H1 (cell line): ENCODE measurements around the gene LTF. TPM values are rescaled to one million over a fixed set of nuclear protein-coding genes. Genes with fewer than 3 reads are reported as not detected.

Source experiments
- CTCF ChIA-PET: fragments of 300-600 bp; sonication (Branson Sonifier 250); formaldehyde crosslinking; loops from one replicate; lab custom pipeline; 2021; ENCODE audit not compliant: partially characterized antibody; lab: Charles Lee
- POLR2A ChIA-PET: fragments of 300-600 bp; sonication (Branson Sonifier 250); formaldehyde crosslinking; loops from one replicate; lab custom pipeline; 2021; ENCODE audit warnings: inconsistent platforms; ENCODE audit not compliant: partially characterized antibody; lab: Charles Lee
- DNase-seq, 2 experiments: peaks; one replicate each; pipeline versions ENCODE4 v3.0.0 to v3.0.0-alpha.2; 2010 to 2022; ENCODE audit warnings: low spot score in 2 of 2, low read depth in 1 of 2, mixed read lengths in 1 of 2
- FAIRE-seq: peaks from 2 replicates; lab custom pipeline; 2011; peaks lifted over from hg19 to GRCh38; lab: Jason Lieb, UNC
- H2AFZ ChIP-seq: 2 replicates; pipeline ENCODE4 v1.8.1; 2012; ENCODE audit warnings: low read length, inconsistent platforms
- H2AK5ac ChIP-seq: 2 replicates; pipeline ENCODE4 v1.6.1; 2013; ENCODE audit warnings: low read depth, low read length
- H2BK120ac ChIP-seq: replicated peaks from 2 replicates; pipeline ENCODE3; 2013; ENCODE audit warnings: low read depth, low read length, inconsistent platforms
- H2BK12ac ChIP-seq: 2 replicates; pipeline ENCODE4 v1.6.1; 2013; ENCODE audit warnings: low read depth, low read length
- H2BK15ac ChIP-seq: 2 replicates; pipeline ENCODE4 v1.6.1; 2013; ENCODE audit warnings: low read length
- H2BK20ac ChIP-seq: 2 replicates; pipeline ENCODE4 v1.6.1; 2013; ENCODE audit warnings: low read length
- H2BK5ac ChIP-seq: 2 replicates; pipeline ENCODE4 v1.6.1; 2013; ENCODE audit warnings: low read depth, low read length
- H3K14ac ChIP-seq: 2 replicates; pipeline ENCODE4 v1.6.1; 2013; ENCODE audit warnings: inconsistent platforms; ENCODE audit not compliant: insufficient read length
- H3K18ac ChIP-seq: 2 replicates; pipeline ENCODE4 v1.6.1; 2013; ENCODE audit warnings: low read length; ENCODE audit errors: extremely low read depth
- H3K23ac ChIP-seq: 2 replicates; pipeline ENCODE4 v1.6.1; 2013; ENCODE audit warnings: inconsistent platforms; ENCODE audit not compliant: insufficient read length
- H3K23me2 ChIP-seq: 2 replicates; pipeline ENCODE4 v1.6.1; 2013; ENCODE audit warnings: low read depth, low read length
- H3K27ac ChIP-seq: 2 replicates; pipeline ENCODE4 v1.6.1; 2011; ENCODE audit warnings: low read depth, low read length, inconsistent platforms
- H3K27me3 ChIP-seq, 4 experiments: replicated peaks in 1 of 4; 1 replicate in 1 of 4; 2 replicates in 3 of 4; pipeline versions ENCODE4 v1.6.1 to v1.8.1; 2011 to 2013; ENCODE audit warnings: low read length in 3 of 4, mild to moderate bottlenecking in 3 of 4, inconsistent platforms in 2 of 4, mixed read lengths in 2 of 4, moderate library complexity in 1 of 4; ENCODE audit not compliant: control insufficient read depth in 3 of 4, insufficient read depth in 3 of 4; ENCODE audit errors: extremely low read depth in 1 of 4
- H3K36me3 ChIP-seq, 4 experiments: 2 replicates each; pipeline versions ENCODE4 v1.6.1 to v1.8.1; 2011 to 2013; ENCODE audit warnings: mild to moderate bottlenecking in 4 of 4, low read length in 3 of 4, moderate library complexity in 2 of 4, control low read depth in 1 of 4, inconsistent platforms in 1 of 4; ENCODE audit not compliant: insufficient read depth in 4 of 4, control insufficient read depth in 2 of 4
- H3K4ac ChIP-seq: replicated peaks from 2 replicates; pipeline ENCODE3; 2013; ENCODE audit warnings: low read length, low read depth, mixed read lengths, inconsistent platforms; ENCODE audit not compliant: insufficient read length
- H3K4me1 ChIP-seq, 4 experiments: replicated peaks in 1 of 4; 1 replicate in 1 of 4; 2 replicates in 3 of 4; pipeline versions ENCODE4 v1.6.1 to v1.8.1; 2011 to 2013; ENCODE audit warnings: low read length in 3 of 4, inconsistent platforms in 2 of 4, mixed read lengths in 1 of 4; ENCODE audit not compliant: insufficient read depth in 4 of 4, control insufficient read depth in 3 of 4
- H3K4me2 ChIP-seq, 2 experiments: 2 replicates each; pipeline versions ENCODE4 v1.6.1 to v1.8.1; 2011 to 2013; ENCODE audit warnings: low read depth in 2 of 2, low read length in 2 of 2, control low read depth in 1 of 2, inconsistent platforms in 1 of 2, mild to moderate bottlenecking in 1 of 2; ENCODE audit not compliant: insufficient read depth in 1 of 2
- H3K4me3 ChIP-seq, 4 experiments: fragments of 200-600, 300-600 bp in 1 of 4; sonication (generic), shearing (Covaris generic), sonication (Bioruptor Twin) in 1 of 4; 2 replicates each; pipeline versions ENCODE4 v1.5.1 to v1.8.1; 2011 to 2016; ENCODE audit warnings: low read length in 4 of 4, low read depth in 3 of 4, control low read depth in 2 of 4, inconsistent platforms in 2 of 4, mild to moderate bottlenecking in 2 of 4, mixed read lengths in 1 of 4, moderate library complexity in 1 of 4; ENCODE audit not compliant: insufficient read depth in 2 of 4; ENCODE audit errors: extremely low read depth in 1 of 4
- H3K56ac ChIP-seq: replicated peaks from 2 replicates; pipeline ENCODE3; 2013; ENCODE audit warnings: low read depth, mild to moderate bottlenecking, mixed read lengths, low read length, inconsistent platforms; ENCODE audit not compliant: insufficient read length
- H3K79me1 ChIP-seq: 2 replicates; pipeline ENCODE4 v1.6.1; 2013; ENCODE audit warnings: low read depth, low read length, control low read depth
- H3K79me2 ChIP-seq, 2 experiments: 2 replicates each; pipeline versions ENCODE4 v1.6.1 to v1.8.1; 2012 to 2013; ENCODE audit warnings: low read length in 2 of 2, mild to moderate bottlenecking in 2 of 2, inconsistent platforms in 1 of 2; ENCODE audit not compliant: insufficient read depth in 2 of 2, control insufficient read depth in 1 of 2
- H3K9ac ChIP-seq, 4 experiments: replicated peaks in 1 of 4; 1 replicate in 1 of 4; 2 replicates in 3 of 4; pipeline versions ENCODE4 v1.6.1 to v1.8.1; 2011 to 2013; ENCODE audit warnings: low read depth in 3 of 4, low read length in 3 of 4, control low read depth in 2 of 4, mild to moderate bottlenecking in 2 of 4, moderate library complexity in 2 of 4, inconsistent platforms in 1 of 4; ENCODE audit errors: extremely low read depth in 1 of 4
- H3K9me3 ChIP-seq, 2 experiments: 2 replicates each; pipeline versions ENCODE4 v1.6.1 to v1.8.1; 2012 to 2013; ENCODE audit warnings: mild to moderate bottlenecking in 2 of 2, moderate library complexity in 2 of 2, control low read depth in 1 of 2, inconsistent platforms in 1 of 2, low read depth in 1 of 2, low read length in 1 of 2, mixed read lengths in 1 of 2; ENCODE audit not compliant: insufficient read depth in 2 of 2
- H4K20me1 ChIP-seq, 2 experiments: replicated peaks in 1 of 2; 2 replicates each; pipeline versions ENCODE3 to v1.8.1; 2011 to 2013; ENCODE audit warnings: inconsistent platforms in 2 of 2, low read length in 2 of 2, mild to moderate bottlenecking in 1 of 2; ENCODE audit not compliant: insufficient read depth in 2 of 2, control insufficient read depth in 1 of 2
- H4K5ac ChIP-seq: 2 replicates; pipeline ENCODE4 v1.6.1; 2013; ENCODE audit warnings: low read length, low read depth, mixed read lengths, inconsistent platforms; ENCODE audit not compliant: insufficient read length
- H4K8ac ChIP-seq: 2 replicates; pipeline ENCODE4 v1.8.0; 2013; ENCODE audit warnings: mild to moderate bottlenecking, moderate library complexity, low read length, inconsistent platforms; ENCODE audit not compliant: insufficient read depth; ENCODE audit errors: extremely low read depth
- H4K91ac ChIP-seq: replicated peaks from 2 replicates; pipeline ENCODE3; 2013; ENCODE audit warnings: low read length, mixed read lengths, inconsistent platforms; ENCODE audit not compliant: insufficient read length
- ATF2 ChIP-seq: IDR thresholded peaks from 2 replicates; pipeline ENCODE4 v1.6.1; 2012; ENCODE audit warnings: low read length, inconsistent platforms
- BCL11A ChIP-seq, 2 experiments: IDR thresholded peaks; one replicate each; pipeline ENCODE4 v1.6.1; 2011; ENCODE audit warnings: low read depth in 2 of 2, low read length in 2 of 2, mild to moderate bottlenecking in 2 of 2
- CBX5 ChIP-seq: fragments of 300-800, 300-1000 bp; sonication (generic); IDR thresholded peaks from 2 replicates; pipeline ENCODE4 v1.7.1; 2016; ENCODE audit warnings: antibody characterized with exemption, low read length, low read depth
- E2F6 ChIP-seq: IDR thresholded peaks from 2 replicates; pipeline ENCODE4 v1.6.1; 2012; ENCODE audit warnings: inconsistent platforms
- JUN ChIP-seq: IDR thresholded peaks from 2 replicates; pipeline ENCODE4 v1.6.1; 2011; ENCODE audit warnings: low read depth, mild to moderate bottlenecking, improper control_type of control experiment, low read length
- JUND ChIP-seq: IDR thresholded peaks from 2 replicates; pipeline ENCODE4 v1.6.1; 2011; ENCODE audit warnings: mild to moderate bottlenecking, improper control_type of control experiment, low read length
- KDM1A ChIP-seq: fragments of 200-600, 300-600 bp; sonication (generic); IDR thresholded peaks from 2 replicates; pipeline ENCODE4 v1.7.1; 2016; ENCODE audit warnings: mild to moderate bottlenecking, low read length, borderline replicate concordance
- KDM4A ChIP-seq: IDR thresholded peaks from one replicate; pipeline ENCODE4 v1.7.1; 2012; ENCODE audit warnings: low read depth, mild to moderate bottlenecking, moderate library complexity, low read length, inconsistent platforms; ENCODE audit not compliant: severe bottlenecking
- SIRT6 ChIP-seq: IDR thresholded peaks from one replicate; pipeline ENCODE4 v1.7.1; 2012; ENCODE audit warnings: low read length, inconsistent platforms
- TBP ChIP-seq: IDR thresholded peaks from 2 replicates; pipeline ENCODE4 v1.6.1; 2011; ENCODE audit warnings: low read depth, low read length, improper control_type of control experiment
- TCF12 ChIP-seq: IDR thresholded peaks from 2 replicates; pipeline ENCODE4 v1.6.1; 2011; ENCODE audit warnings: low read depth, mild to moderate bottlenecking, low read length
- WGBS, 2 experiments: shearing (Covaris generic) in 1 of 2; methylation state at CpG; one replicate each; pipeline versions ENCODE4 v1.1.6 to v1.1.7; 2013 to 2015; ENCODE audit warnings: low lambda C conversion rate in 2 of 2, mixed read lengths in 2 of 2, inconsistent platforms in 1 of 2, low coverage in 1 of 2, missing lambda C conversion rate in 1 of 2; ENCODE audit not compliant: insufficient replicate concordance in 2 of 2, insufficient coverage in 1 of 2, insufficient read length in 1 of 2; ENCODE audit errors: extremely low coverage in 1 of 2, missing lambda C conversion rate in 1 of 2; 5-methylcytosine and 5-hydroxymethylcytosine counted together
- polyA plus RNA-seq, 7 experiments: library from polyadenylated mRNA; depleted of rRNA in 3 of 7; stranded (reverse) in 5 of 7; unstranded in 2 of 7; fragments of >200 nt in 5 of 7; fragments of 200-250 nt in 2 of 7; gene quantifications; 1 replicate in 5 of 7; 2 replicates in 1 of 7; 4 replicates in 1 of 7; pipeline versions ENCODE4 v1.2.1 to v1.2.3, GENCODE V29; 2011 to 2013; ENCODE audit warnings: missing spikeins in 2 of 7, mixed read lengths in 2 of 7
- total RNA-seq: library from RNA; stranded (reverse); fragmentation: NEBNext Ultra II Directional; extraction: Animal tissue kit (Norgen Biotek cat#: 25700); gene quantifications from 2 replicates; pipeline ENCODE4 v1.2.1, GENCODE V29; 2021

LTF gene
- total and polyA plus RNA-seq, 2 of the 8 experiments (the other 6 are each of a cell fraction or from before 2014, with no cell fraction given) = 0.23 to 0.99 TPM

GRCh38 chr3:46454606-46455005 lies 10.1 kb downstream of the LTF start:
- Histone ChIP-seq H3K18ac (no peak overlapping the region), H3K9me3 (no peaks in the 10 kb centered on the region), H4K8ac (no peak overlapping the region), H3K4ac (no peak overlapping the region), H3K4me1 (no peaks in the 10 kb centered on the region), H2BK120ac (no peak overlapping the region), H3K27me3 (no peaks in the 10 kb centered on the region), H2BK15ac (no peak overlapping the region), H2BK5ac (no peak overlapping the region), H2BK12ac (no peak overlapping the region), H3K14ac (no peak overlapping the region), H3K27ac (no peak overlapping the region), H3K79me1 (no peaks in the 10 kb centered on the region), H3K4me3 (no peak overlapping the region), H4K91ac (no peak overlapping the region), H2AK5ac (no peak overlapping the region), H3K36me3 (no peaks in the 10 kb centered on the region), H3K4me2 (no peak overlapping the region), H3K56ac (no peak overlapping the region), H4K5ac (no peak overlapping the region), H2BK20ac (no peak overlapping the region), H3K23ac (no peak overlapping the region), H3K23me2 (no peaks in the 10 kb centered on the region), H3K9ac (no peak overlapping the region), H3K79me2 (no peaks in the 10 kb centered on the region), H2AFZ (no peak overlapping the region), H4K20me1 (no peaks in the 10 kb centered on the region)
- 72% methylated on average over 6 of the region's 7 CpGs; no CpG with 5 or more reads in 1 of the 2 experiments for WGBS, 2 experiments
- no peak for DNase-seq
- FAIRE-seq = no peak
- ChIA-PET CTCF (interaction anchor here (0.9 to 4.5 kb wide), 4 partner anchors 9 to 217 kb away, joined by 3 to 22 read pairs (median 4); no protein-coding TSS in a partner anchor), POLR2A (no interaction called here)
- TF ChIP-seq TCF12 (no peak), JUND (no peak), KDM4A (no peak), CBX5 (no peak), ATF2 (no peak), JUN (no peak), SIRT6 (no peak), TBP (no peak), BCL11A (IDR thresholded peaks at IDR 0.05; ENCODE audit: low read depth in 2 of 2, low read length in 2 of 2) (no peak), KDM1A (no peak), E2F6 (no peak)
